ENCODE results near the gene IKZF3.

Gene IKZF3

GRCh38 chr17:39717660-39718059 lies 146.5 kb downstream of the IKZF3 start:
- no peak overlapping the region for H3K27ac ChIP-seq
- no peaks in the 10 kb centered on the region for H3K9me3 ChIP-seq (ENCODE audit: severe bottlenecking)
- no peak overlapping the region for H3K4me3 ChIP-seq (ENCODE audit: low read depth, low read length)
- DNase-seq, result no peak
- H3K36me3 ChIP-seq, result no peaks in the 10 kb centered on the region
- no peaks in the 10 kb centered on the region for H3K27me3 ChIP-seq (ENCODE audit: insufficient read depth, low read depth, severe bottlenecking)
- TF ChIP-seq CTCF (IDR thresholded peaks at IDR 0.05; ENCODE audit: low read depth, low read length), result no peak

- no peak overlapping the region; the same call in 1 of the 2 replicates for H3K27ac ChIP-seq
- H3K9me3 ChIP-seq (ENCODE audit: severe bottlenecking), result no peaks in the 10 kb centered on the region
- no peak overlapping the region for H3K4me3 ChIP-seq (ENCODE audit: low read depth, low read length)
- no peaks in the 10 kb centered on the region for H3K27me3 ChIP-seq (ENCODE audit: insufficient read depth, low read depth, severe bottlenecking)
- no peak for TF ChIP-seq CTCF (IDR thresholded peaks at IDR 0.05; ENCODE audit: low read depth, low read length)
- H3K36me3 ChIP-seq, result no peaks in the 10 kb centered on the region
- DNase-seq, result no peak
Measured at GRCh38 chr17:39716879-39717536, 147.1 kb downstream of the IKZF3 start.

- TF ChIP-seq CTCF (IDR thresholded peaks at IDR 0.05; ENCODE audit: low read depth, low read length), result no peak
- Histone ChIP-seq H3K9me3 (ENCODE audit: severe bottlenecking) (no peaks in the 10 kb centered on the region), H3K27ac (no peak overlapping the region), H3K36me3 (no peaks in the 10 kb centered on the region), H3K27me3 (ENCODE audit: insufficient read depth, low read depth, severe bottlenecking) (no peaks in the 10 kb centered on the region), H3K4me3 (ENCODE audit: low read depth, low read length) (no peak overlapping the region)
- DNase-seq, result no peak
Measured at GRCh38 chr17:39716073-39716818, 147.9 kb downstream of the IKZF3 start.

GRCh38 chr17:39715375-39716072 lies 148.6 kb downstream of the IKZF3 start:
- Histone ChIP-seq H3K27me3 (ENCODE audit: insufficient read depth, low read depth, severe bottlenecking) (no peaks in the 10 kb centered on the region), H3K36me3 (no peaks in the 10 kb centered on the region), H3K9me3 (ENCODE audit: severe bottlenecking) (no peaks in the 10 kb centered on the region), H3K4me3 (ENCODE audit: low read depth, low read length) (no peak overlapping the region), H3K27ac (no peak overlapping the region)
- TF ChIP-seq CTCF (IDR thresholded peaks at IDR 0.05; ENCODE audit: low read depth, low read length), result no peak
- DNase-seq, result no peak

- Histone ChIP-seq H3K4me3 (ENCODE audit: low read depth, low read length) (no peak overlapping the region), H3K36me3 (no peaks in the 10 kb centered on the region), H3K9me3 (ENCODE audit: severe bottlenecking) (no peaks in the 10 kb centered on the region), H3K27me3 (ENCODE audit: insufficient read depth, low read depth, severe bottlenecking) (no peaks in the 10 kb centered on the region), H3K27ac (no peak overlapping the region)
- DNase-seq, result no peak
- TF ChIP-seq CTCF (IDR thresholded peaks at IDR 0.05; ENCODE audit: low read depth, low read length), result no peak
Measured at GRCh38 chr17:39714234-39714633, 149.9 kb downstream of the IKZF3 start.
